Ectodermal cell (in vitro differentiated cells): Measurements from ENCODE around the gene PRKCA.

ENCODE experiments used
- H3K27ac ChIP-seq: 2 replicates; pipeline ENCODE4 v1.7.0; 2013; ENCODE audit warnings: mild to moderate bottlenecking, low read depth, low read length; ENCODE audit not compliant: insufficient read depth, poor library complexity, severe bottlenecking
- H3K27me3 ChIP-seq: 2 replicates; pipeline ENCODE4 v1.7.0; 2013; ENCODE audit warnings: mild to moderate bottlenecking, low read length; ENCODE audit not compliant: insufficient read depth, control insufficient read depth, poor library complexity, severe bottlenecking
- H3K36me3 ChIP-seq: one replicate; pipeline ENCODE4 v1.7.0; 2013; ENCODE audit warnings: low read length; ENCODE audit not compliant: control insufficient read depth, insufficient read depth
- H3K4me1 ChIP-seq: one replicate; pipeline ENCODE4 v1.7.0; 2013; ENCODE audit warnings: low read length; ENCODE audit not compliant: control insufficient read depth, insufficient read depth
- H3K4me3 ChIP-seq: 2 replicates; pipeline ENCODE4 v1.7.0; 2013; ENCODE audit warnings: low read depth, low read length, control low read depth; ENCODE audit not compliant: insufficient read depth
- H3K9me3 ChIP-seq: 2 replicates; pipeline ENCODE4 v1.7.0; 2013; ENCODE audit warnings: mild to moderate bottlenecking, low read length, moderate library complexity; ENCODE audit not compliant: control insufficient read depth
- WGBS, 2 experiments: methylation state at CpG; one replicate each; pipeline ENCODE4 v1.1.7; 2013; ENCODE audit warnings: missing lambda C conversion rate in 2 of 2; 5-methylcytosine and 5-hydroxymethylcytosine counted together

Gene PRKCA

GRCh38 chr17:66507103-66507923, 204.9 kb downstream of the PRKCA start:
- H3K27me3 ChIP-seq = no peaks in the 10 kb centered on the region
- H3K27ac ChIP-seq = no peak overlapping the region
- H3K9me3 ChIP-seq = no peaks in the 10 kb centered on the region
- no peak overlapping the region for H3K4me3 ChIP-seq
- no peaks in the 10 kb centered on the region for H3K4me1 ChIP-seq
- no peaks in the 10 kb centered on the region for H3K36me3 ChIP-seq
- 88 to 94% methylated on average over 6 of the region's 7 CpGs for WGBS, 2 experiments

DNA sequence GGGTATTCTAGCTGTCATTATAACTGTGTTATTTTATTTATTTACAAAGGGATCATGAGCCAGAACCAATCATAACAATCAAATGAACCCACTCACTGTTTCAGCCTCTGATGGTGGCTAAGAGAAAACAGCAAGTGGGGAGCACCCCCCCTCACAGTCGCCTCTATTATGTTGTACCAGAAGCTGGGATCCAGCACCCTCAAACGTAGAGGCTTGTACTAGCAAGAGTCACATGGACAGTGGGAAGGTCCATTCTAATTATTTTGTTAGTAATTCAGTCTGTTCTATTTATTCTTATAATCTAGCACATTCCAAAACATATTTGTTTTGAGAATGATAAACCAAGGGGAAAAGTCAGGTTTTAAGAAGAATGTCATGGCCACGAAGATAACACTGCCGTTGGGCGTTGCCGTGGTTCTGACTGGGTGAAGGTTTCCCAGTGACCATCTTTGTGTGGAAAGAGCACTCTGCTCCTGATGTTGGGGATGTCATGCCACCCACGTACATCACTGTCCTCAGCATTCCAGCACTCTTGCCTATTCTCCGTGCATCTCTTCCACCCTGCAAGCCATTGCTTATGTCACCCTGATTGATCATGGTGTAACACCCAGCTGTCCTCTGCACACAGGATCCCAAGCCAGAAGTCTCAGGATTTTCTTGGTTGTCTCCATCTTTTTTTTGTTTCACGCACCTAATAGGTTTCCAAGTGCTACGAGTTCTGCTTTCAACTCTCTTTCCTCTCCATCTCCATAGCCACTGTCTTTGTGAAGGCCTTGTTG, 205.8 kb downstream of the PRKCA start:
- no peaks in the 10 kb centered on the region for H3K4me1 ChIP-seq
- 97% methylated on average over 9 to 10 of the region's 10 CpGs for WGBS, 2 experiments
- no peaks in the 10 kb centered on the region for H3K9me3 ChIP-seq
- H3K36me3 ChIP-seq = no peaks in the 10 kb centered on the region
- H3K27me3 ChIP-seq = no peaks in the 10 kb centered on the region
- H3K4me3 ChIP-seq = no peak overlapping the region
- no peak overlapping the region for H3K27ac ChIP-seq

DNA sequence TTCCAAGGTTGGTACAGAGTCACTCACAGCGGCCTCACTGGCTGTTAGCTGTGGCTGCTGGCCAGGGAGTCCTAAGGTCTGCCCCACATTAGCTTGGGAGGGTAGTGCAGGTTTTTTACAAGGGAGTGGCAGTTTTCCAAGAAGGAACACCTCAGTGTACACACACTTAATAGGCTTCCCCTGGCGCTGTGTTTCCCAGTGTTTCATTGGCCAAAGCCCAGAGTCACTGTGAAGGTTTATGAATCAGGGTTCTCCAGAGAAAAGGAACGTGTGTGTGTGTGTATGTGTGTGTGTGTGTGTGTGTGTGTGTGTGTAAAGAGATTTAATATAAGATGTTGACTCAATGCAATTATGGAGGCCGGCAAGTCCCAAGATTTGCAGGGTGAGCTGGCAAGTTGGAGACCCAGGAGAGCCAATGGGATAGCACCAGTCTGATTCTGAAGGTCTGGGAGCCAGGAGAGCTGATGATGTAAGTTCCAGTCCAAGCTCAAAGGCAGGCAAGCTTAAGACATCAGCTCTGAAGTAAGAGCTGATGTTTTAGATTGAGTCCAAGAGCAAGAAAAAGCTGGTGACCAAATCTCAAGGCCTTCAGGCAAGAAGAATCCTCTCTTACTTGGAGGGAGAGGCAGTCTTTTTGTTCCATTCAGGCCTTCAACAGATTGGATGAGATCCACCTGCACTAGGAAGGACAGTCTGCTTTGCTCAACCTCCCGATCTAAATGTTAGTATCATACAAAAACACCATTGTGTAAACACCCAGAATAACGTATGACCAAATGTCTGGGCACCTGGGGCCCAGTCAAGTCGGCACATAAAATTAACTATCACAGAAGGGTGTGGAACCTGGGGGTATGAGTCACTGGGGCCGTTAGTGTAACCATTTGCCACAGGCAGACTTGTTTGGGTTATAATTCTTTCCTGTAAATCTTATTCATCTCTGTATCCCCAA, 206.8 kb downstream of the PRKCA start:
- 93 to 95% methylated on average over 8 of the region's 8 CpGs for WGBS, 2 experiments
- Histone ChIP-seq H3K4me1 (no peaks in the 10 kb centered on the region), H3K27me3 (no peaks in the 10 kb centered on the region), H3K9me3 (no peaks in the 10 kb centered on the region), H3K36me3 (no peaks in the 10 kb centered on the region), H3K27ac (no peak overlapping the region), H3K4me3 (no peak overlapping the region)

- WGBS, 2 experiments = 85 to 96% methylated on average over 3 of the region's 3 CpGs
- Histone ChIP-seq H3K27me3 (no peaks in the 10 kb centered on the region), H3K27ac (no peak overlapping the region), H3K36me3 (no peaks in the 10 kb centered on the region), H3K4me3 (no peak overlapping the region), H3K4me1 (no peaks in the 10 kb centered on the region), H3K9me3 (no peaks in the 10 kb centered on the region)
Observed at GRCh38 chr17:66509926-66510325, 207.5 kb downstream of the PRKCA start.

GRCh38 chr17:66511135-66511534, 208.7 kb downstream of the PRKCA start:
- 95 to 97% methylated on average over 3 of the region's 3 CpGs for WGBS, 2 experiments
- Histone ChIP-seq H3K36me3 (no peaks in the 10 kb centered on the region), H3K27ac (no peak overlapping the region), H3K4me3 (no peak overlapping the region), H3K4me1 (no peaks in the 10 kb centered on the region), H3K27me3 (no peaks in the 10 kb centered on the region), H3K9me3 (no peaks in the 10 kb centered on the region)

DNA sequence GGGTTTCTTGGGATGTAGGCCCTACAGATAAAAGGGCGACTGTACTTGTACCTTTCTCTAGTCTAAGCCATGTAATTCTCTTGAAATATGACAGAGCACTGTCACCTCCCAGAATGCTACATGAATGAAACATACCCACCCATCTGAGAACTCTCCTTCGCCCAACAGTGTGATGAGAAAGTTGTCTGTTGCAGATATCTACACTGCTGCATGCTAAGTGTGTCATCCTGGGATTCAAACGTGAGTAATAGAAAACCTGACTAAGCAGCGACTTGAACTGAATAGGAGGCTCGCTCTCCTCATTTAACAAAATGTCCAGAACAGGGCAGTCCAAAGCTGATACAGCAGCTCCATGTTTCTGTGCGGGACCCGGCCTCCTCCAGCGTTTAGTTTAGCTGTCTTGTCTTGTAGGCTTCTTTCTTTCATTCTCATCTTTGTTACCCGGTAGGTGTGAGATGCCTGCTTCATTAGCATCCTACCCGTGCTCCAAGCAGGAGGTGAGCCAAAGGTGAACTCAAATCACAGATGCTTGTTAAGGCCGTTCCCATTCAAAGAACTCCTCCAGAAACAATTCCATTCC, 211.9 kb downstream of the PRKCA start:
- H3K27ac ChIP-seq = no peak overlapping the region
- no peaks in the 10 kb centered on the region for H3K9me3 ChIP-seq
- no peaks in the 10 kb centered on the region for H3K27me3 ChIP-seq
- H3K4me1 ChIP-seq = no peaks in the 10 kb centered on the region
- H3K4me3 ChIP-seq = no peak overlapping the region
- H3K36me3 ChIP-seq = no peaks in the 10 kb centered on the region
- 70 to 77% methylated on average over 11 of the region's 11 CpGs for WGBS, 2 experiments

DNA sequence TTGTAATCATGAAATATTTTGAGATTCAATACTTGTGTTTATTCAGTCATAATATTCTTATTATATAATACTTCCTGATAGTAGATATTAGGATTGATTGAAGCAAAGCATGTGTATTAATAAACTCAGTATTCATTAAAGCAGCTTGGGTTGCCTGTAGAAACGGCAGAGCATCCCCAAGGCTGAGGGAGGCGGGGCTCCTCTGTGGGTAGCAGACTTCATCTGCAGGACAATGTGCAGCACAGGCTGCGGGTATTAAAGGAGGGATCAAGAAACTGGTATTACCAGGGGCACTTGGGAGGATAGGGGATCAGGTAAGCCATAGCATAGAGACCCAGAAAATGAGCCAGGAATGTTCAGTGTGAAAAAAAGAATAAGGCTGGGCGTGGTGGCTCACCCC, 213.6 kb downstream of the PRKCA start:
- H3K9me3 ChIP-seq = no peaks in the 10 kb centered on the region
- no peak overlapping the region for H3K27ac ChIP-seq
- no peaks in the 10 kb centered on the region for H3K36me3 ChIP-seq
- no peak overlapping the region for H3K4me3 ChIP-seq
- WGBS, 2 experiments = 63 to 67% methylated on average over 4 of the region's 4 CpGs
- no peaks in the 10 kb centered on the region for H3K4me1 ChIP-seq
- H3K27me3 ChIP-seq = no peaks in the 10 kb centered on the region

- H3K4me3 ChIP-seq = no peak overlapping the region
- H3K36me3 ChIP-seq = no peaks in the 10 kb centered on the region
- WGBS, 2 experiments = 68 to 71% methylated on average over 9 of the region's 9 CpGs
- no peak overlapping the region for H3K27ac ChIP-seq
- H3K4me1 ChIP-seq = no peaks in the 10 kb centered on the region
- H3K9me3 ChIP-seq = no peaks in the 10 kb centered on the region
- H3K27me3 ChIP-seq = no peaks in the 10 kb centered on the region
Observed at GRCh38 chr17:66517336-66518009, 215.1 kb downstream of the PRKCA start.

- Histone ChIP-seq H3K4me3 (no peak overlapping the region), H3K36me3 (no peaks in the 10 kb centered on the region), H3K27me3 (no peaks in the 10 kb centered on the region), H3K27ac (no peak overlapping the region), H3K4me1 (no peaks in the 10 kb centered on the region), H3K9me3 (no peaks in the 10 kb centered on the region)
- WGBS, 2 experiments = 89 to 93% methylated on average over 3 to 4 of the region's 4 CpGs
Observed at GRCh38 chr17:66518108-66518507, 215.7 kb downstream of the PRKCA start.
